Common myeloid progenitor, CD34-positive (primary cell): Measurements from ENCODE around the gene DPP10.

Experiments used
- CTCF ChIA-PET: fragments of 350-600 bp; sonication (Branson Sonifier 250); formaldehyde crosslinking; loops from one replicate; lab custom pipeline; 2021; ENCODE audit warnings: antibody characterized with exemption; lab: Charles Lee
- POLR2A ChIA-PET: fragments of 350-600 bp; sonication (Branson Sonifier 250); formaldehyde crosslinking; loops from one replicate; lab custom pipeline; 2021; ENCODE audit warnings: antibody characterized with exemption; lab: Charles Lee
- DNase-seq, 3 donors: peaks; one replicate each; pipeline versions ENCODE4 v3.0.0 to v3.0.0-alpha.2; 2013
- H3K27ac ChIP-seq, 2 experiments: 1 replicate in 1 of 2; 2 replicates in 1 of 2; pipeline ENCODE4 v1.7.0; 2013; ENCODE audit warnings: inconsistent platforms in 2 of 2, low read length in 2 of 2, mild to moderate bottlenecking in 2 of 2, low read depth in 1 of 2, moderate library complexity in 1 of 2; ENCODE audit not compliant: severe bottlenecking in 2 of 2, insufficient read depth in 1 of 2, poor library complexity in 1 of 2
- H3K27me3 ChIP-seq, 5 experiments: replicated peaks in 2 of 5; 1 replicate in 3 of 5; 2 replicates in 2 of 5; pipeline versions ENCODE4 v1.6.1 to v1.7.0; 2013; ENCODE audit warnings: low read length in 4 of 5, mild to moderate bottlenecking in 2 of 5, moderate library complexity in 2 of 5, inconsistent platforms in 1 of 5; ENCODE audit not compliant: insufficient read depth in 5 of 5, control insufficient read depth in 4 of 5
- H3K36me3 ChIP-seq, 4 experiments: 1 replicate in 2 of 4; 2 replicates in 2 of 4; pipeline versions ENCODE4 v1.6.1 to v1.7.0; 2013; ENCODE audit warnings: low read length in 3 of 4, control low read depth in 1 of 4, mild to moderate bottlenecking in 1 of 4; ENCODE audit not compliant: control insufficient read depth in 4 of 4, insufficient read depth in 4 of 4
- H3K4me1 ChIP-seq, 4 experiments: 1 replicate in 3 of 4; 2 replicates in 1 of 4; pipeline versions ENCODE4 v1.6.1 to v1.7.1; 2013; ENCODE audit warnings: low read length in 3 of 4, mild to moderate bottlenecking in 3 of 4, control low read depth in 1 of 4, inconsistent platforms in 1 of 4, moderate library complexity in 1 of 4; ENCODE audit not compliant: control insufficient read depth in 4 of 4, insufficient read depth in 4 of 4; ENCODE audit errors: control extremely low read depth in 1 of 4
- H3K4me3 ChIP-seq, 7 experiments: 1 replicate in 4 of 7; 2 replicates in 3 of 7; pipeline versions ENCODE4 v1.5.1 to v1.7.0; 2013; ENCODE audit warnings: mild to moderate bottlenecking in 7 of 7, low read length in 6 of 7, moderate library complexity in 6 of 7, inconsistent platforms in 2 of 7, low read depth in 2 of 7, control low read depth in 1 of 7; ENCODE audit not compliant: insufficient read depth in 4 of 7, control insufficient read depth in 1 of 7; ENCODE audit errors: extremely low read depth in 1 of 7
- H3K9me3 ChIP-seq, 5 experiments: 1 replicate in 4 of 5; 2 replicates in 1 of 5; pipeline versions ENCODE4 v1.6.1 to v1.7.1; 2013; ENCODE audit warnings: low read length in 4 of 5, mild to moderate bottlenecking in 2 of 5, inconsistent platforms in 1 of 5, low read depth in 1 of 5, moderate library complexity in 1 of 5; ENCODE audit not compliant: control insufficient read depth in 4 of 5, insufficient read depth in 2 of 5; ENCODE audit errors: control extremely low read depth in 1 of 5
- WGBS: methylation state at CpG from one replicate; pipeline ENCODE4 v1.1.5; 2013; ENCODE audit not compliant: insufficient coverage; 5-methylcytosine and 5-hydroxymethylcytosine counted together

Gene DPP10

DNA sequence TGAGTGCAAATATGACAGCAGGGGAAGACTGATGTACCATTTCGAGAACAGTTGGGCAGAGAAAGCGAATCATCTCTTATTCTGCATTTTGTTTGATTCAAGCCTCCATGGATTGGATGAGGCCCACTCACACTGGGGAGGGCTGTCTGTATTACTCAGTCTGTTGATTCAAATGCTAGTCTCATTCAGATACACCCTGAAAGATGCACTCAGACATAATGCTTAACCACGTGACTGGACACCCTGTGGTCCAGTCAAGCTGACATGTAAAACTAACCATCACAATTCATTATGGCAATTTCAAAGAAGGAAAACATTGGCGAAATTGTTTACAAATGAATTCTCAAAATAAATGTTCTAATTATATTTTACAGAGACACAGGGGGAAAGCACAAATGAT, 1210.2 kb downstream of the DPP10 start:
- POLR2A ChIA-PET = no interaction called here
- no peaks in the 10 kb centered on the region for H3K36me3 ChIP-seq
- peaks cover 0 to 2% (median 0%) of the 10 kb centered on the region in 5 experiments for H3K9me3 ChIP-seq
- H3K4me1 ChIP-seq = no peaks in the 10 kb centered on the region
- no peak for DNase-seq
- WGBS = 97% methylated on average over 3 of the region's 4 CpGs
- H3K27ac ChIP-seq = no peak overlapping the region
- no peak overlapping the region for H3K4me3 ChIP-seq
- CTCF ChIA-PET = no interaction called here
- H3K27me3 ChIP-seq = no peaks in the 10 kb centered on the region

DNA sequence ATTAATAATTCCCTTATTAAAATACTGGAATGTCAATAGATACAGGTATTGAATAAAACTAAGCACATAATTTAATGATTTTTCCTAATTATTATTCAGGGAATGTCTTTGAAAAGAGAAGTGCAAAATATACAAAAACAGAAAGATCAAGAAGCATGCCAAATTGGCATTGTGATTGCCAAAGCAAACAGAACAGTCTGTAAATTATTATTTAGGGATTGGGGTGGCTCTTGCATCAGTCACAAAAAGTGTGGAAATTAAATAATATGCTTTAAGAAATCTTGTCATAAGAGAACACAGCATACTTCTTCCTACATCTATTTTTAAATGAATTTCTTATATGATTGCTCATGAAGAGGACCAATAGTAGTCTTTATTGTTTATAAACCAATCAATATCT, 1211.9 kb downstream of the DPP10 start:
- Histone ChIP-seq H3K27me3 (no peaks in the 10 kb centered on the region), H3K4me1 (no peaks in the 10 kb centered on the region), H3K9me3 (no peaks in the 10 kb centered on the region), H3K36me3 (no peaks in the 10 kb centered on the region), H3K27ac (no peak overlapping the region), H3K4me3 (no peak overlapping the region)
- ChIA-PET POLR2A (no interaction called here), CTCF (no interaction called here)
- DNase-seq = no peak

DNA sequence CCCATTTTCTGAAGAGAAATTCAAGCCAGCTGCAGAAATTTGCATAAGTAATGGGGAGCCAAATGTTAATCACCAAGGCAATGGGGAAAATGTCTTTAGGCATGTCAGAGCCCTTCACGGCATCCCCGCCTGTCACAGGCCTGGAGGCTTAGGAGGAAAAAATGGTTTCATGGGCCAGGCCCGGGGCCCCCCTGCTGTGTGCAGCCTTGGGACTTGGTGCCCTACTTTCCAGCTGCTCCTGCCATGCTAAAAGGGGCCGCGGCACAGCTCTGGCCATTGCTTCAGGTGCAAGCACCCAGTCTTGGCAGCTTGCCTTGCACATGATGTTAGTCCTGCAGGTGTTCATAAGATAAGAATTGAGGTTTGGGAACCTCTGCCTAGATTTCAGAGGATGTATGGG, 1235.7 kb downstream of the DPP10 start:
- Histone ChIP-seq H3K4me1 (no peaks in the 10 kb centered on the region), H3K4me3 (no peak overlapping the region), H3K27me3 (no peaks in the 10 kb centered on the region), H3K9me3 (peaks cover 0 to 5% (median 3%) of the 10 kb centered on the region in 5 experiments), H3K36me3 (no peaks in the 10 kb centered on the region), H3K27ac (no peak overlapping the region)
- ChIA-PET POLR2A (no interaction called here), CTCF (no interaction called here)
- WGBS = 95% methylated on average over 5 of the region's 5 CpGs
- no peak for DNase-seq

DNA sequence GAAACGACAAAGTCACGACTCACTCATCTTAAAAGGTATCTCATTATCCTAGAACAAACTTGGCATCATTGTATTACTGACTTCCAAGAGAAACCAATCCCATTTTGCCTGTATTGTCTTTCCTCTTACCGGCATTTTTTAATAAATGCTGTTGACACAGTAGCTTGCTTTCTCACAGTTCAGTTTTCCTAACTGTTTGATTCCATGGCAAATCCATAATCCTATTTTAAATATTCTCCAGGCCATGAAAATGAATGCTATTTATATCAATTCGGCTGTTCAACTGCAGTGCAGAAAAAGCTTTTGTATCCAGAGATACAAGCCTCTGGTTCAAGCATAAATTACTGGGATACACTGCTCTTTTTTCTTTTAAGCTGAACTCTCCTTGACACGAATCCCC, 1241.9 kb downstream of the DPP10 start:
- no peak for DNase-seq
- Histone ChIP-seq H3K9me3 (no peaks in the 10 kb centered on the region), H3K27me3 (no peaks in the 10 kb centered on the region), H3K36me3 (no peaks in the 10 kb centered on the region), H3K4me3 (no peak overlapping the region), H3K27ac (no peak overlapping the region), H3K4me1 (peaks cover 0 to 3% (median 0%) of the 10 kb centered on the region in 4 experiments)
- CTCF ChIA-PET = no interaction called here
- POLR2A ChIA-PET = no interaction called here
- WGBS = 94% methylated on average over 4 of the region's 5 CpGs

DNA sequence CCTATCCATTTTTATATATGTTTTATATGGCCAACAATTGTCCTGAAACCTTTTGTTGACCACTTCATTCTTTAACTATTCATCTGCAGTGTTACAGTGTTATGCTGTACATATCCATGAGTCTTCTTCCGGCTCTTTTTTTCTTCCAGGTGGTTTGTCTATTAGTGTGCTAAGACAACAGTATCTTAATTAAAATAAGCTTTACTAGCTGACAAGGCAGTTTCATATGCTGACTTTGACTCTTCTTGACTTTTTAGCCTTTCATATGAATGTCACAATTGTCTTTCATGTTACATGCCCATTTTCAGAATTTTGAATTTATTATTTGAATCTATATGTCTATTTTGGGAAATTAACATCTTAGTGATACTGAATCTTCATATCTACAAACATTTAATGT, 1249.0 kb downstream of the DPP10 start:
- no CpG with 5 or more reads among the region's 1 CpG for WGBS
- Histone ChIP-seq H3K36me3 (no peaks in the 10 kb centered on the region), H3K4me3 (no peak overlapping the region), H3K9me3 (no peaks in the 10 kb centered on the region), H3K27ac (no peak overlapping the region), H3K4me1 (peaks cover 0 to 3% (median 0%) of the 10 kb centered on the region in 4 experiments), H3K27me3 (no peaks in the 10 kb centered on the region)
- DNase-seq = no peak
- ChIA-PET POLR2A (no interaction called here), CTCF (no interaction called here)

DNA sequence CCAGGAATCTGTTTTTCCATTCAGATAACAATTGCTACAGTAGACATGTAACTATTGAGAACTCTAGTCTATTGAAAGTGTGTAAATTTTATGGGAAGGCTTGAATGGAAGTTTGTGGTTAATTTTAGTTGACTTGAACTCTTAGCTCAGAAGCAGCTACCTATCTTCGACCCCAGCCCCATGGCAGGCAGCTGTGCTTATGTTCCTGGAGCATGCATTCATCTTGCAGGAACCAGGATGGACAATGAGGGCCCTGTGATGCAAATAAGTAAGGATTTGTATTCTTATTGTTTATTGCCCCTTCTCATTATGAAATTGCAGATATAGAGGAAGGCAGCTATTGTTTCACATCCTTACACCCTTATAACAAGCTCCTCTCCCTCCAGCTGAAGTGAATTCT, 1252.2 kb downstream of the DPP10 start:
- Histone ChIP-seq H3K4me1 (no peaks in the 10 kb centered on the region), H3K27ac (no peak overlapping the region), H3K36me3 (no peaks in the 10 kb centered on the region), H3K4me3 (no peak overlapping the region), H3K27me3 (no peaks in the 10 kb centered on the region), H3K9me3 (no peaks in the 10 kb centered on the region)
- ChIA-PET POLR2A (no interaction called here), CTCF (no interaction called here)
- DNase-seq = no peak
- no CpG with 5 or more reads among the region's 1 CpG for WGBS

DNA sequence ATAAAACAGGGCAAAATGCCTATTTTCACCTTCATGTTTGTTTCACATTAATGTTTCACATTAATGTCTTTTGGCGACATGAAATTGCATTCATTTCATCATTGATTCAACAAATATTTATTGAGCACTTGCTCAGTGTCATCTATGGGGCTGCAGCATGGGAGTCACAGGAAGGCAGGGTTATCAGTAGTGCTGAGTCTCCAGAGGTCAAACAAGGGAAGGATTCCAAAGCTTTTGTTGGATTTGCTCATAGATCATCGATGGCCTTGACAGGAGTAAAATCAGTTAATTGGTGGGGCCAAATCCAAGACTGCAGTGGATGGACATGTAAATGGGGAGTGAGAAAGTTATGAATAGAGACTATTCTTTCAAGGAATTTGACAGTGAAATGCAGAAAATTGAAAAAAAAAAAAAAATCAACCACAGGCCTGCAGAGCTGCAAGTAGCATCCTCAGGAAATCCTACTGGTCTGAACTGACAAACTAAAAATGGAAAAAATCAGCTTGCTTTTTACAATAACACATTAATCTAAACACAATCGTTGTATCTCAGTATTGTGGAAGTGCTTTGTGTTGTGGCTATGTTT, 1290.8 kb downstream of the DPP10 start:
- 85% methylated on average over 1 of the region's 3 CpGs for WGBS
- H3K27ac ChIP-seq = no peak overlapping the region
- CTCF ChIA-PET = no interaction called here

More for the DNA sequence above, 1290.8 kb downstream of the DPP10 start:
- Histone ChIP-seq H3K4me1 (no peaks in the 10 kb centered on the region), H3K27me3 (no peaks in the 10 kb centered on the region), H3K36me3 (no peaks in the 10 kb centered on the region), H3K9me3 (no peaks in the 10 kb centered on the region), H3K4me3 (no peak overlapping the region)
- POLR2A ChIA-PET = no interaction called here
- DNase-seq = no peak
